SK-MEL-5 (cell line): Measurements from ENCODE around the gene ILF2. TPM values are rescaled to one million over a fixed set of nuclear protein-coding genes. Genes with fewer than 3 reads are reported as not detected.
A peak's percentile ranks its signal among the peaks of the same experiment; 100 is the strongest.
"Not testable (repeated sequence)": the region's sequence is repeated elsewhere in the genome, so short reads cannot be mapped to it uniquely, and the experiment has no call there.

Experiments
- DNase-seq: peaks from one replicate; pipeline ENCODE4 v3.0.0-alpha.2; 2016; ENCODE audit warnings: low read depth, low spot score
- in situ Hi-C: cut with HindIII; loops from 2 replicates; pipeline ENCODE4 v1.10.0; 2016; ENCODE audit warnings: low sequenced_read_pairs, high pct_unique_total_duplicates, low pct_unique_long_range_greater_than_20kb
- polyA plus RNA-seq, 2 experiments: library from polyadenylated mRNA; depleted of rRNA; stranded (reverse); fragments of >200 nt; gene quantifications; 2 replicates each; pipeline ENCODE4 v1.2.3, GENCODE V29; 2015
- total RNA-seq: library from RNA; depleted of rRNA; stranded (reverse); fragments of >200 nt; shearing (Covaris generic); gene quantifications from 2 replicates; pipeline ENCODE4 v1.2.3, GENCODE V29; 2014; rRNA removed

The ILF2 gene
- total RNA-seq: 415 and 443 TPM in 2 replicates
- polyA plus RNA-seq (2015; cell fraction: cytosol; rRNA removed): 304 and 352 TPM in 2 replicates
- 218 and 277 TPM in 2 replicates for polyA plus RNA-seq (2015; cell fraction: nucleus; rRNA removed)

DNA sequence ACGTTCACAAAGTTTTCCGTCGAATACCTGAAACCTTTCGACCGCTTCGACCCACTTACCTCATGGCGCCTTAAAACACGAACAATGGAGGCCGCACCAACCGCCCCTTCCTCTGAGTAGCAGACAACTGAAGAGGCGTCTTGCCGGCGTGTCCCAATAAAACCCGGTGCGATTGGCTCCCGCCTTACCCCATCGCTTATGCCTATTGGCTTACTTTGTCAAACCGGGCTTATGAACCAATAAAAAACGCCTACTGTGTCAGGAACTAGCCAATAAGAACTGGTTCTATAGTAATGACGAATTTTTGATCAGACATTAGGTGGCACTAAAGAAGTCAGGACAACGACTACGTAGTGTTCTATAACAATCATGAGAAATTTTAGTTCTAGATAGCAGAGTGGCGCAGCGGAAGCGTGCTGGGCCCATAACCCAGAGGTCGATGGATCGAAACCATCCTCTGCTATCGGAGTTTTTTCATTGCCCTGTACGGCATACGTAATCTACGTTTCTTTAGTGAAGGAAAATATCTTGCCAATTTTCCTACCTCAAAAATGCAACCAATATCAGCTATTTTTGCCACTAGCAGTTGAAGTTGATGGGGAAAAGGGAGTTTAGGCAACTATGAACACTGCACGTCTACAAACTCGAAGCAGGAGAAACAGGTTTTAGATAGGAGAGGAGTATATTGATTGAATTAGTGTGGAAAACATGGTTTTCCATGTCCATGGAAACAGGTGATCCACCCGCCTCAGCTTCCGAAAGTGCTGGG lies at the start of gene ILF2:
ILF2 (minus strand) TSS at position 135 of the 769 bp plus-strand sequence; CDS start at position 64, 71 bp downstream.
- in situ Hi-C loops: no loop called here
- peak; percentile 100 for DNase-seq

DNA sequence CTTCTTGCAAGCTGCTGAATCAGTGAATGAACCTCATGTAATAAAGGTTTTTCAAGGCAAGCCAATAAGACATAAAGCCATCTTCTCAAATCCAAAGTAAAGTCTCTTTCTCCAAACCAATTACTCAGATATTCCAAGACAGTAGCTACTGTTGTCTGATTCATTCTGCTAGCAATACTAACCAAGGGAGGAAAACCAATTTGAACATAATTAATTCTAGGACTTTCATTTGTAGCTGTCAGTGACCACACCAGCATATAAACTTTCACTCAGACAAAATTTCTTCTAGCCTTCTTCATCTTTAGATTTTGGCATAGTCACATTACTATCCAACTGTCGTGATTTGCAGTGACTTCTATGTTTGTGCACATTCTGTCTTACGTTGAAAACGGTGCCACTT lies 46.5 kb upstream of the ILF2 start:
- in situ Hi-C loops: no loop called here
- no peak for DNase-seq

- DNase-seq, in situ Hi-C loops: not testable (repeated sequence)
Measured at GRCh38 chr1:153716211-153716610, 45.4 kb upstream of the ILF2 start.

DNA sequence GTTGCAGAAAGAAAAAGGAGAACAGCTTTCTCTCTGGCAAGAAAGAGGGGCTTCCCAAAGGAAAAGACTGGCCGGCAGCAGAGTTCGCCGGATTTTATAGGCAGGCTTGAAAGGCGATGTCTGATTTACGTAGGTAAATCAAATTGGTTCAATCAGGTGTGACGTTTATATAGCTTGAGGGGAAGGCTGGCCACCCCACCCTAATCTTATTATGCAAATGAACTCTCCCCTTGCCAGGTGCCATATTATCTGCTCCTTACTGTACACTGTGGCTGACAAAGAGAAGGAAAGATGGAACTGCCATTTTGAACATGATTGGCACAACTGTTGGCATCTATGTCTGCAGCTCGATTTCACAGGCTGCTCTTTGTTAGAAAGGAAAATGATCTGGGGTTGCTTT lies 40.2 kb upstream of the ILF2 start:
- no peak for DNase-seq
- in situ Hi-C loops: no loop called here

DNA sequence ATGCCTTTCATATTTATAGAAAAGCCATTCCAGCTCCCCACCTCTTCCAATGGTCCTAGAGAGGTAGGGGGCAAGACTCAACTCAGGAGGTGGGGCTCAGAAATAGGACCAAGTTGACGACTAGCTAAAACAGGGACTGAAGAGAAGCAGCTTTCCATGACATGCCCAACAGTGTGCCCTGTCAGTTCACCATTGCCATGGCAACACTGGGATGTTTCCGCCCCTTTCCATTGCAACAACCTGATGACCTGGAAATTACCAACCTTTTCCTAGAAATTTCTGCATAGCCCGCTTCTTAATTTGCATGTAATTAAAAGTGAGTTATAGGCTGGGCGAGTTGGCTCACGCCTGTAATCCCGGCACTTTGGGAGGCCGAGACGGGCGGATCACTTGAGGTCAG lies 34.7 kb upstream of the ILF2 start:
- in situ Hi-C loops: no loop called here
- no peak for DNase-seq

- DNase-seq: no peak
- in situ Hi-C loops: no loop called here
Measured at GRCh38 chr1:153699768-153700167, 29.0 kb upstream of the ILF2 start.

DNA sequence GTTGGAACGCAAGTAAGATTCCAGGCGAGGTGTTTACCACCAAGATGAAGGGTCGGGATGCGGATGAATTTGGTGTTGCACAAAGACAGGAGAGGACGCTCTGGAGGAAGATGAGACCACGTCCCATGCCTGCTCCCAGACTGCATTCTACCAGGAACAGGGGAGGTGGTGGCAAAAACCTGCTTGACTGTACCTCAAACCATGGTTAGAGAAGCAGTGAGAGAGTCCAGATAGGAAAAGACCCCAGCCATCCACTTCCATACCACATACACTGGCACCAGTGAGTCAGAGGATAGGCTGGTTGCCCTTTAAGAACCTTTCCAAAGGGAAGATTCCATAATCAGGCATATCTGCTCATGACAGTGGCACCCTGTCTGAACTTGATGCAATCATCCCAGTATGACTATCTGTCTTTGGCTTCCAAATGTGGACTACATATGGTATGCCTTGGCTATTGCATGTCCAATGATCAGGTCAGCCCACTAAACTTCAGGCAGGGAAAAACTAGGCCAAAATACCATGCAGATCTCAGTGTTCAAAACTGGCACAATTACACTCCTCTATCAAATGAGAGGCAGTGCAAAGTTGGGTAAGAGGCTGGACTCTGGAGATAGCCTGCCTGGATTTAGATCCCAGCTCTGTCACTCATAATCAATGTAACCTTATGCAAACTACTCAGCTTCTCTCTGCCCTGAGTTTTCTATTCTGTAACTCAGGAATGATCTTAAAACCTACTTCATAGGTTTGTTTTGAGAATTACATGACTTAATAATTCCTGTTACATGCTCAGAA lies 28.3 kb upstream of the ILF2 start:
- in situ Hi-C loops: no loop called here
- DNase-seq: peak; percentile 66

DNA sequence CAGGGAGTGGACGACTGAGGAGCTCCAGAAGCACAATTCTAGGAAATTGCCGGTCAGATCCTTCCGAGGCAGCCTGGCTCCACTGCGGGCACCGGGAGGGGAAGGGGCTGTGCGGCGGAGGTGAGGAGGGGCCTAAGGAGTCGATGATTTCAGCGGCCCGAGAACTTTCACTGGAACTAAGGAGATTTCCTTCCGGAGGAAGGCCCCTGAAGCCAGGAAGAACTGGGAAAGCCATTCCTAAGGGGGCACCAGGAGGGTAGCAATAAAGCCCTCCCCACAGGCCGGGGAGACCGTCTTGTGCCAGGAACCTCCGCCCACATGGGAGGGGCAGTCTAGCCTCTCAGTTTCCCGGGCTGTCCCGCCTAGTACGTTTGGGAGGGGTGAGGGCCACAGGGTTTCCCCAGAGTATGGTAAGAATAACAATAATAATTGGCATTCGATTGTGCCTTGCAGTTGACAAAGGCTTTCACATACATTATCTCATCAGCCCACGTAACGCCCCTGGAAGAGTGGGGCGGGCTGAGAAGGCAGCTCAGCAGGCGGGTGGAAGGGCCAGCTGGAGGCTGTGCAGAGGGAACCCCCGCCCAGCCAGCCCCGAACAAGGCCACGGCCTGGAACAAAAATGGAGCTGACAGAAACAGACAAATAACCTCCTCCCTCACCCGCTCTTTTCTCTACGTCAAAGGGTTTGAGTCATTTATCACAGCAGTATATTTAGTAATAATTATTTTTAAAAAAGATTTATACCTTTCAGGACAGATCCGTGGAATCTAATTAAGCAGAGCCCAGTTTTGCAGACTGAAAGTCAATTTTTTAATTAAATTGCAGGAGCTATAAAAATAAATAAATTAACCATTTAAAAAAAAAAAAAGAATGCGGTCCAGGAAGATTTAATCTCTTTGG lies 27.5 kb upstream of the ILF2 start:
- in situ Hi-C loops: no loop called here
- no peak for DNase-seq

DNA sequence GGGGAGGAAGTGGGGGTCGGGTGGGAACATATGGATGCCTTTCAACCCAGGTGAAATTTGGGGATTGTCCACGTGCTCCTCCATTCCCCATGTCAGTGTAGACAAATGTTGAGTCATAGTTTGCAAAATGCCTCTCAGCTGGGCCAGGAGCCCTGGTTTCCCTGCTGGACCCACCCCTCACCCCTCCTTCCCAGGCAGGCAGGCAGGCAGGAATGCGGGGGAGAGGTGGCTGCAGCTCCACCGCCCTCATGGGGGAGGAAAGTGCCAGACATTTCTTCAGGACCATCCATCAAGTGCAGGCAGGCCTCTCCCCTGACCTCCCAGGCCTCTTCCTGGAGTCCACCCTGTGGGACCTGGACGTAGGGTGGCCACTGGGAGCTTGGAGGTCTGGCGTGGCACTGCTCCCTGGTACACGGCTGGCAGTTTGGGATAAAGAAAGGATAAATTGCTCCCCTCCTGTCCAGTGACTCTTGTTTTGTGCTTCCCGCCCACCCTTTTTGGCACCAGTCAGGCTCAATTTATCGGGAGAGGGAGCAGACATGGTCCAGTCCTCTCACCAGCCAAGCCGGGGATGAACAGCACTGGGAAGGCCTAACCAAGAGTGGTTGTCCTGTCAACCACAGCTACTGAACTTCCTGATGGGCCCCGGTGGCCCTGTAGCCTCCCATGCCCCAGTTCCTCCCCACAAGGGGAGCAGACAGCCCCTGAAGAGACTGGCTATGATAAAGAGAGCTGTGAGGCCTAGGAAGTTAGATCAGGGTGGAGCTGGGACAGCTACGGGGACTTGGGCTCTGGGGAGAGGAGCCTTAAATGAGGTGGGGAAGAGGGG lies 26.6 kb upstream of the ILF2 start:
- in situ Hi-C loops: no loop called here
- no peak for DNase-seq

GRCh38 chr1:153696741-153697140 lies 25.9 kb upstream of the ILF2 start:
- in situ Hi-C loops: no loop called here
- no peak for DNase-seq

DNA sequence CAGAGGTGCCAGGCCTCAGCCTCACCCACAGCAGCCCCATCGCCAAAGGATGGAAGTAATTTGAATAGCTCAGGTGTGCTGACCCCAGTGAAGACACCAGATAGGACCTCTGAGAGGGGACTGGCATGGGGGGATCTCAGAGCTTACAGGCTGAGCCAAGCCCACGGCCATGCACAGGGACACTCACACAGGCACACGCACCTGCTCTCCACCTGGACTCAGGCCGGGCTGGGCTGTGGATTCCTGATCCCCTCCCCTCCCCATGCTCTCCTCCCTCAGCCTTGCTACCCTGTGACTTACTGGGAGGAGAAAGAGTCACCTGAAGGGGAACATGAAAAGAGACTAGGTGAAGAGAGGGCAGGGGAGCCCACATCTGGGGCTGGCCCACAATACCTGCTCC lies 22.7 kb upstream of the ILF2 start:
- DNase-seq: no peak
- in situ Hi-C loops: no loop called here

DNA sequence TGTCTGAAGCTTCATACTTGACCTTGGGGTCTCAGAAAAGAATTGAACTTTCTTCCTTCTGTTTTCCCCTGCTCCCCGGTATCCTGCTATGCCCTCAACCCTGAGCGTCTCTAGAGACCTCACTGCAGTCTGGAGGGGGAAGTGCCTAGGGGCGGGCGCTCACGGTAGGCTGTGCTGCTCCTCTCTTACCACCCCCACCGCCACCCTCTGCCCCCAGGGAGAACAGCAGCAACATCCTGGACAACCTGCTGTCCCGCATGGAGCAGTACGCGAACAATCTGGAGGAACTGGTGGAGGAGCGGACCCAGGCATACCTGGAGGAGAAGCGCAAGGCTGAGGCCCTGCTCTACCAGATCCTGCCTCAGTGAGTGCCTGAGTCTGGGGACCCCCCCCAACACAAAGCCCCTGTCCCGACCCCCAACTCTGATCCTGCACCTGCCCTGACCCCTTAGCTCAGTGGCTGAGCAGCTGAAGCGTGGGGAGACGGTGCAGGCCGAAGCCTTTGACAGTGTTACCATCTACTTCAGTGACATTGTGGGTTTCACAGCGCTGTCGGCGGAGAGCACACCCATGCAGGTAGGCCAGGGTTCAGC lies 18.0 kb upstream of the ILF2 start:
- in situ Hi-C loops: no loop called here
- DNase-seq: no peak

- in situ Hi-C loops: no loop called here
- DNase-seq: no peak
Measured at GRCh38 chr1:153688276-153688675, 17.5 kb upstream of the ILF2 start.

- in situ Hi-C loops: no loop called here
- DNase-seq: no peak
Measured at GRCh38 chr1:153687346-153688125, 16.7 kb upstream of the ILF2 start.

DNA sequence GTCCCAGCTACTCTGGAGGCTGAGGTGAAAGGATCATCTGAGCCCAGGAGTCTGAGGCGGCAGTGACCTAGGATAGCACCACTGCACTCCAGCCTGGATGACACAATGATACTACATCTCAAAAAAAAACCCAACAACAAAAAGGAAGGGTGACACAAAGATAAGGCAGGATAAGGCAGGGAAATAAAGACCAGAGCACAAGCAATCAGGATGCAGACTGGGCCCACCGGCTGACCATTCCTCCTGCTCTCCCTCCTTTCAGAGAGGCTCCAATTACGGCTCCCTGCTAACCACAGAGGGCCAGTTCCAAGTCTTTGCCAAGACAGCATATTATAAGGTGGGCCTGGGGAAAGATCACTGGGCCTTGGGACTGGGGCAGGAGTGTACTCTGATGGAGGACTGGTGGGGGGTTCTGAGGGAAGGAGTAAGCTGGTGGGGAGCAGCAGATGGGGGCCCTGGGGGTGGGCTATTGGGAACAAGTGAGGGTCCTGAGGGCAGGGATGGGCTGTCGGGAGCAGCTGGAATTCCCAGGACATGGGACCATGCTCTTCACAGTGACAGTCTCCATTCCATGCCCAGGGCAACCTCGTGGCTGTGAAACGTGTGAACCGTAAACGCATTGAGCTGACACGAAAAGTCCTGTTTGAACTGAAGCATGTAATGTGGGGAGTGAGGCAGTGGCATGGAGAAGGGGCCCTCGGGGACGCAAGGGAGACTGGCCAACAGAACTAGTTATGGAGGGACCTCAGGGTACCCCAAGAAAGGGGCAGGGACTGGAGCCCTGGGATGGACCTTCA lies 14.9 kb upstream of the ILF2 start:
- in situ Hi-C loops: no loop called here
- DNase-seq: no peak
